Measurements from ENCODE around the gene CCDC149.

CCDC149 gene

GRCh38 chr4:24772061-24772705 lies 140.7 kb downstream of the CCDC149 start:
- ATAC-seq = no peak
- TF ChIP-seq CSRNP3 (CRISPR knock-in tag; IDR thresholded peaks at IDR 0.05) = no peak
- no peak for TF ChIP-seq TOX (CRISPR knock-in tag; IDR thresholded peaks at IDR 0.05; ENCODE audit: borderline replicate concordance)
- TF ChIP-seq PPARA (CRISPR knock-in tag; IDR thresholded peaks at IDR 0.05; ENCODE audit: borderline replicate concordance) = no peak

GRCh38 chr4:24771241-24771640 lies 141.6 kb downstream of the CCDC149 start:
- no peak for ATAC-seq

DNA sequence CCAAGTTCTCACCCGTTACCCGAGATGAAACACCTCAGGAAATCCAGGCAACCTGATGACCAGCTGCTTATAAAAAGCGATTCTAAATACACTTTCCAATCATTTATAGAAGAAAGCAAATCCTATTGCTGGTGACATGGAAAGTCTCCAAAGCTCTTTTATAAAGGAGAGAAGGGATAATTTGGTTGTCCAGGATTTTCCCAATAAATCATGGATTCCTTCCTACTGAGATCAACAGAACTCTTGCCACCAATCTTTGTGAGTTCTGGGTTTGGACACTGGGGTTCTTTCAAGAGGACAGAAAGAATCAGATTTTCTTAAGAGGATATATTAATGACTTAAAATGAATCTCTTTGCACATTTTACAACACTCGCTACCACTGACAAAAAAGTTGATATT lies 142.2 kb downstream of the CCDC149 start:
- no peak; the same call in 2 of the 3 replicates for ATAC-seq
- TF ChIP-seq TSHZ2 (CRISPR knock-in tag; IDR thresholded peaks at IDR 0.05) (no peak), TCF4 (CRISPR knock-in tag; IDR thresholded peaks at IDR 0.05; ENCODE audit: borderline replicate concordance) (no peak), ESRRG (CRISPR knock-in tag; IDR thresholded peaks at IDR 0.05) (no peak), ZNF70 (CRISPR knock-in tag; IDR thresholded peaks at IDR 0.05) (no peak), CSDC2 (CRISPR knock-in tag; IDR thresholded peaks at IDR 0.05) (no peak), SNAI2 (CRISPR knock-in tag; IDR thresholded peaks at IDR 0.05) (no peak), BACH2 (CRISPR knock-in tag; IDR thresholded peaks at IDR 0.05; ENCODE audit: borderline replicate concordance) (no peak), ZNF8 (CRISPR knock-in tag; IDR thresholded peaks at IDR 0.05) (no peak), PPARA (CRISPR knock-in tag; IDR thresholded peaks at IDR 0.05; ENCODE audit: borderline replicate concordance) (no peak), OSR1 (CRISPR knock-in tag; IDR thresholded peaks at IDR 0.05) (no peak), TOX (CRISPR knock-in tag; IDR thresholded peaks at IDR 0.05; ENCODE audit: borderline replicate concordance) (no peak), RARB (CRISPR knock-in tag; IDR thresholded peaks at IDR 0.05) (no peak), ZNF565 (CRISPR knock-in tag; conservative IDR thresholded peaks at IDR 0.05; ENCODE audit: low read depth) (no peak)
- TF ChIP-seq, protein P1, sequence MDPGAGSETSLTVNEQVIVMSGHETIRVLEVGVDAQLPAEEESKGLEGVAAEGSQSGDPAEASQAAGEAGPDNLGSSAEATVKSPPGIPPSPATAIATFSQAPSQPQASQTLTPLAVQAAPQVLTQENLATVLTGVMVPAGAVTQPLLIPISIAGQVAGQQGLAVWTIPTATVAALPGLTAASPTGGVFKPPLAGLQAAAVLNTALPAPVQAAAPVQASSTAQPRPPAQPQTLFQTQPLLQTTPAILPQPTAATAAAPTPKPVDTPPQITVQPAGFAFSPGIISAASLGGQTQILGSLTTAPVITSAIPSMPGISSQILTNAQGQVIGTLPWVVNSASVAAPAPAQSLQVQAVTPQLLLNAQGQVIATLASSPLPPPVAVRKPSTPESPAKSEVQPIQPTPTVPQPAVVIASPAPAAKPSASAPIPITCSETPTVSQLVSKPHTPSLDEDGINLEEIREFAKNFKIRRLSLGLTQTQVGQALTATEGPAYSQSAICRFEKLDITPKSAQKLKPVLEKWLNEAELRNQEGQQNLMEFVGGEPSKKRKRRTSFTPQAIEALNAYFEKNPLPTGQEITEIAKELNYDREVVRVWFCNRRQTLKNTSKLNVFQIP (CRISPR knock-in tag; IDR thresholded peaks at IDR 0.05; ENCODE audit: borderline replicate concordance, low read depth) = no peak

More at GRCh38 chr4:24771241-24771640, 141.6 kb downstream of the CCDC149 start:
- no peak for TF ChIP-seq ISL1 (CRISPR knock-in tag; IDR thresholded peaks at IDR 0.05)
- TF ChIP-seq ZFP30 (CRISPR knock-in tag; IDR thresholded peaks at IDR 0.05) = no peak
- TF ChIP-seq CSDC2 (CRISPR knock-in tag; IDR thresholded peaks at IDR 0.05) = no peak
- TF ChIP-seq, protein P2, sequence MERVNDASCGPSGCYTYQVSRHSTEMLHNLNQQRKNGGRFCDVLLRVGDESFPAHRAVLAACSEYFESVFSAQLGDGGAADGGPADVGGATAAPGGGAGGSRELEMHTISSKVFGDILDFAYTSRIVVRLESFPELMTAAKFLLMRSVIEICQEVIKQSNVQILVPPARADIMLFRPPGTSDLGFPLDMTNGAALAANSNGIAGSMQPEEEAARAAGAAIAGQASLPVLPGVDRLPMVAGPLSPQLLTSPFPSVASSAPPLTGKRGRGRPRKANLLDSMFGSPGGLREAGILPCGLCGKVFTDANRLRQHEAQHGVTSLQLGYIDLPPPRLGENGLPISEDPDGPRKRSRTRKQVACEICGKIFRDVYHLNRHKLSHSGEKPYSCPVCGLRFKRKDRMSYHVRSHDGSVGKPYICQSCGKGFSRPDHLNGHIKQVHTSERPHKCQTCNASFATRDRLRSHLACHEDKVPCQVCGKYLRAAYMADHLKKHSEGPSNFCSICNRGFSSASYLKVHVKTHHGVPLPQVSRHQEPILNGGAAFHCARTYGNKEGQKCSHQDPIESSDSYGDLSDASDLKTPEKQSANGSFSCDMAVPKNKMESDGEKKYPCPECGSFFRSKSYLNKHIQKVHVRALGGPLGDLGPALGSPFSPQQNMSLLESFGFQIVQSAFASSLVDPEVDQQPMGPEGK (CRISPR knock-in tag; IDR thresholded peaks at IDR 0.05; ENCODE audit: borderline replicate concordance) = no peak
- no peak for TF ChIP-seq ESRRG (CRISPR knock-in tag; IDR thresholded peaks at IDR 0.05)
- TF ChIP-seq CSRNP3 (CRISPR knock-in tag; IDR thresholded peaks at IDR 0.05) = no peak
- no peak for TF ChIP-seq TCF4 (CRISPR knock-in tag; IDR thresholded peaks at IDR 0.05; ENCODE audit: borderline replicate concordance)
- TF ChIP-seq SNAI2 (CRISPR knock-in tag; IDR thresholded peaks at IDR 0.05) = no peak
- TF ChIP-seq BACH2 (CRISPR knock-in tag; IDR thresholded peaks at IDR 0.05; ENCODE audit: borderline replicate concordance) = no peak
- TF ChIP-seq TOX (CRISPR knock-in tag; IDR thresholded peaks at IDR 0.05; ENCODE audit: borderline replicate concordance) = no peak
- TF ChIP-seq GLIS3 (CRISPR knock-in tag; IDR thresholded peaks at IDR 0.05) = no peak
- TF ChIP-seq, protein P1 (CRISPR knock-in tag; IDR thresholded peaks at IDR 0.05; ENCODE audit: borderline replicate concordance, low read depth) = no peak
- no peak for TF ChIP-seq PPARA (CRISPR knock-in tag; IDR thresholded peaks at IDR 0.05; ENCODE audit: borderline replicate concordance)
- no peak for TF ChIP-seq ZFP3 (CRISPR knock-in tag; IDR thresholded peaks at IDR 0.05)
- TF ChIP-seq, protein P3, sequence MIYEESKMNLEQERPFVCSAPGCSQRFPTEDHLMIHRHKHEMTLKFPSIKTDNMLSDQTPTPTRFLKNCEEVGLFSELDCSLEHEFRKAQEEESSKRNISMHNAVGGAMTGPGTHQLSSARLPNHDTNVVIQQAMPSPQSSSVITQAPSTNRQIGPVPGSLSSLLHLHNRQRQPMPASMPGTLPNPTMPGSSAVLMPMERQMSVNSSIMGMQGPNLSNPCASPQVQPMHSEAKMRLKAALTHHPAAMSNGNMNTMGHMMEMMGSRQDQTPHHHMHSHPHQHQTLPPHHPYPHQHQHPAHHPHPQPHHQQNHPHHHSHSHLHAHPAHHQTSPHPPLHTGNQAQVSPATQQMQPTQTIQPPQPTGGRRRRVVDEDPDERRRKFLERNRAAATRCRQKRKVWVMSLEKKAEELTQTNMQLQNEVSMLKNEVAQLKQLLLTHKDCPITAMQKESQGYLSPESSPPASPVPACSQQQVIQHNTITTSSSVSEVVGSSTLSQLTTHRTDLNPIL (CRISPR knock-in tag; IDR thresholded peaks at IDR 0.05; ENCODE audit: low read depth) = no peak
- TF ChIP-seq ZC3H10 (CRISPR knock-in tag; IDR thresholded peaks at IDR 0.05) = no peak

Measured in SK-N-SH treated with all-trans-retinoic acid at 6 μM for 48 hours (cell line).